ENCODE data around the gene SERPINA6.

DNA sequence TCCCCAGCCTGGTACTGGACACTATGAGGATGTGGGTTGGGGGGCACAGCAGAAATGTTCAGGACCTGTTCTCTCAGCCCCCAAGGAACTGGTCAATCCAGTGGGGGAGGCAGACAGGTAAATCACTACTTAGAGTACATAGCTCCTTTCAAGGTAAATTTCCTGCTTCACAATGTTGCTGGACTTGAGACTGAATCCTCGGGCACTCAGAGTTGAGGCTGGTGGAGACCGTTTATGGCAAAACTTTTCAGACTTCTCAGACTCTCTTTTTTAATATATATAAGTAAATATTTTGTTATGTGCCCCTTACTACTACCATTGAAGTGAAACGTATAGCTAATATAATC lies 29.6 kb downstream of the SERPINA6 start:
- TF ChIP-seq, protein P1, sequence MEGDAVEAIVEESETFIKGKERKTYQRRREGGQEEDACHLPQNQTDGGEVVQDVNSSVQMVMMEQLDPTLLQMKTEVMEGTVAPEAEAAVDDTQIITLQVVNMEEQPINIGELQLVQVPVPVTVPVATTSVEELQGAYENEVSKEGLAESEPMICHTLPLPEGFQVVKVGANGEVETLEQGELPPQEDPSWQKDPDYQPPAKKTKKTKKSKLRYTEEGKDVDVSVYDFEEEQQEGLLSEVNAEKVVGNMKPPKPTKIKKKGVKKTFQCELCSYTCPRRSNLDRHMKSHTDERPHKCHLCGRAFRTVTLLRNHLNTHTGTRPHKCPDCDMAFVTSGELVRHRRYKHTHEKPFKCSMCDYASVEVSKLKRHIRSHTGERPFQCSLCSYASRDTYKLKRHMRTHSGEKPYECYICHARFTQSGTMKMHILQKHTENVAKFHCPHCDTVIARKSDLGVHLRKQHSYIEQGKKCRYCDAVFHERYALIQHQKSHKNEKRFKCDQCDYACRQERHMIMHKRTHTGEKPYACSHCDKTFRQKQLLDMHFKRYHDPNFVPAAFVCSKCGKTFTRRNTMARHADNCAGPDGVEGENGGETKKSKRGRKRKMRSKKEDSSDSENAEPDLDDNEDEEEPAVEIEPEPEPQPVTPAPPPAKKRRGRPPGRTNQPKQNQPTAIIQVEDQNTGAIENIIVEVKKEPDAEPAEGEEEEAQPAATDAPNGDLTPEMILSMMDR (conservative IDR thresholded peaks at IDR 0.05): no peak
- TF ChIP-seq EZH2 (IDR thresholded peaks at IDR 0.05; ENCODE audit: low read depth): no peak

Data from PC-9 (cell line).